ENCODE measurements around the gene IQCE. TPM values are rescaled to one million over a fixed set of nuclear protein-coding genes. Genes with fewer than 3 reads are reported as not detected.
A peak's percentile ranks its signal among the peaks of the same experiment; 100 is the strongest.

The IQCE gene
- total RNA-seq, 1 donor from 2014 or later: 17.0 TPM

DNA sequence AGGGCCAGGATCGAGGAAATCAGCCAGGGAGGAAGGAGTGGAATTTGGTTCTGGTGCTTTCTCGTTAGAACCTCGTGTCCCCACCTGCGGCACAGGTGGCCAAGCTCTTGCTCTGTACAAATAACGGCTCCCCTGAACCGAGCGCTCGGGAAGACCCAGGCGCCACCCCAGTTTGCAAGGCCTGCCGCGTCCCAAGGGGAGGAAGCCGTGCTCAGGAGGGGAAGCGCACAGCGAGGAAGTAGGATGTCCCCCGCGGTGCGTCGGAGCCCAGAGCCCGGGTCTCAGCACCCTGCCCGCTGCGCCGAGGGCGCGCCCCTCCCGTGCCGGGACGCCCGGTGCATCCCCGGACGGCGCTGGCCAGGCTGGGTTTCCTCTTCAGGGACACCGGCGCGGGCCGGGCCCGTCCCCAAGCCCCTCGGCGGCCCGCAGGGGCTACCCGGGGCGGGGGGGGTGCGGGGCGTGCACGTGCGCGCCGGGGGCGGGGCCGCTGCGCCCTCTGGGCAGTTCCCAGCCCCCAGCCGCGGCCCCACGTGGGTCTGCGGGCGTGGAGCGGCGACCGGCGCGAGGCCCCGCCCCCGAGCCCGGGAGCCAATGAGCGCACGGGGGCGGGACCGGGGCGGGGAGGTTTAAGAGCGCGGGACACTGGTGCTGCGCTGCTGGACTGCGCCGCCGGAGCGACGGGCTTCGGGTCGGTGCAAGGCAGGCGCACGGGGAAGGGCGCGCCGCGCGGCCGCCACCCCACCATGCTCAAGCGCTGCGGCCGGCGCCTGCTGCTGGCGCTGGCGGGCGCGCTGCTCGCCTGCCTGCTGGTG is 39.5 kb upstream of the IQCE start, which contains the start of gene LFNG:
LFNG (plus strand) TSS at position 656 of the 812 bp plus-strand sequence; CDS start at position 744, 88 bp downstream.
- TF ChIP-seq, protein P1, sequence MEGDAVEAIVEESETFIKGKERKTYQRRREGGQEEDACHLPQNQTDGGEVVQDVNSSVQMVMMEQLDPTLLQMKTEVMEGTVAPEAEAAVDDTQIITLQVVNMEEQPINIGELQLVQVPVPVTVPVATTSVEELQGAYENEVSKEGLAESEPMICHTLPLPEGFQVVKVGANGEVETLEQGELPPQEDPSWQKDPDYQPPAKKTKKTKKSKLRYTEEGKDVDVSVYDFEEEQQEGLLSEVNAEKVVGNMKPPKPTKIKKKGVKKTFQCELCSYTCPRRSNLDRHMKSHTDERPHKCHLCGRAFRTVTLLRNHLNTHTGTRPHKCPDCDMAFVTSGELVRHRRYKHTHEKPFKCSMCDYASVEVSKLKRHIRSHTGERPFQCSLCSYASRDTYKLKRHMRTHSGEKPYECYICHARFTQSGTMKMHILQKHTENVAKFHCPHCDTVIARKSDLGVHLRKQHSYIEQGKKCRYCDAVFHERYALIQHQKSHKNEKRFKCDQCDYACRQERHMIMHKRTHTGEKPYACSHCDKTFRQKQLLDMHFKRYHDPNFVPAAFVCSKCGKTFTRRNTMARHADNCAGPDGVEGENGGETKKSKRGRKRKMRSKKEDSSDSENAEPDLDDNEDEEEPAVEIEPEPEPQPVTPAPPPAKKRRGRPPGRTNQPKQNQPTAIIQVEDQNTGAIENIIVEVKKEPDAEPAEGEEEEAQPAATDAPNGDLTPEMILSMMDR (IDR thresholded peaks at IDR 0.05): no peak
- Mint-ChIP-seq H3K27me3 (ENCODE audit: unreplicated experiment) (no peaks in the 10 kb centered on the region), H3K27ac (ENCODE audit: unreplicated experiment) (no peak within 1 kb of the TSS), H3K4me1 (ENCODE audit: unreplicated experiment) (peaks cover 70% of the 10 kb centered on the region), H3K9me3 (ENCODE audit: unreplicated experiment) (no peaks in the 10 kb centered on the region), H3K4me3 (ENCODE audit: unreplicated experiment) (peak within 1 kb of the TSS; percentile 83), H3K36me3 (ENCODE audit: unreplicated experiment) (no peaks in the 10 kb centered on the region)
- peak; percentile 93 for DNase-seq (ENCODE audit: extremely low spot score, unreplicated experiment)

DNA sequence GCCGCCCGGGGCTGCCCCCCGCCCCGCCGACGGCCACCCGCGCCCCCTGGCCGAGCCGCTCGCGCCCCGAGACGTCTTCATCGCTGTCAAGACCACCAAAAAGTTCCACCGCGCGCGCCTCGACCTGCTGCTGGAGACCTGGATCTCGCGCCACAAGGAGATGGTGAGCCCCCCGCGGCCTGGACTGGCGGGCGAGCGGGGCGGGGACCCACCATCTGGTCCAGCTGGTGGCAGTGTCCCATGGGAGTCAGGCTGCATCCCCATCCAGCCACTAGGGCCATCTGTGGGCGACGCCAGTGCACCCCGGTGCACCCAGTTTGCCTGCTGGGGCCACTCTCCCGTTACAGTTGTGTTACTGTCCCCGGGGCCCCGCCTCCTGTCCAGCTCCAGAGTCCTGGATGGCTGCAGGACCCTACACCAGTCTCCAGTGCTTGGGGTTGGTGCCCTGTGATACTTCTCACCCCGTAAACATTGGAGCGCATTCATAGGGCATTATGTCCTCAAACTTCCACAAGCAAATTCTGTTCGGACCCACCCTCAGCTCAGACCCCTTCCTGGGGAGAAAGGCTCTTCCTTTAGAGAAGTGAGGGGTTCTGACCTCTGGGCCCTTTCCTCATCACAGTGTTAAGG is 38.5 kb upstream of the IQCE start:
- DNase-seq (ENCODE audit: extremely low spot score, unreplicated experiment): no peak
- TF ChIP-seq, protein P1 (IDR thresholded peaks at IDR 0.05): no peak
- Mint-ChIP-seq H3K36me3 (ENCODE audit: unreplicated experiment) (no peaks in the 10 kb centered on the region), H3K27me3 (ENCODE audit: unreplicated experiment) (no peaks in the 10 kb centered on the region), H3K4me3 (ENCODE audit: unreplicated experiment) (peak overlapping the region; percentile 83), H3K4me1 (ENCODE audit: unreplicated experiment) (peaks cover 72% of the 10 kb centered on the region), H3K27ac (ENCODE audit: unreplicated experiment) (no peak overlapping the region), H3K9me3 (ENCODE audit: unreplicated experiment) (no peaks in the 10 kb centered on the region)

DNA sequence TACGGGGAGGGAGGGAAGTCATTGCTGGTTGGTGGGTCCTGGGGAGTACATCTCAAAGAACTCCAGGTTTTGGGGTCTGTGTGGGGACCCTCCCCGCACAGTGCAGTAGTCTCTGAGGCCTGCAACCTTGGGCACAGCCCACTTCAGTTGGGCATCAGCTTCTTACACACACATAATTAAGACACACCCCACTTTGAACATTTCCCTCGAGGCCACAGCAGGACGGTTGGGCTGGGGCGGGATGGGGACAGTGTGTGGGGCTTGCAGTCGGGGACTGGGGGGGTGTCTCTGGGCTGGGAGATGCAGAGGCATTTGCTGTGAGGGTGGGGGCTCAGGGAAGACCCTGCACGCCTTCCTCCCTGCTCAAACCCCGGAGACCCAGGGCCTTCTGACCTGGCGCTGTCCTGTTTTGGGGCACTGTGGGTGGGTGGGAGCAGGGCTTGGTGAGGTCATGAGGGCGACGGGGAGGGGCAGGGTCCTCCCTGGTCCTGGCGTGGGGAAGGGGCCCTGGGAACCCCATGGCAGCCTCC is 38.0 kb upstream of the IQCE start:
- Mint-ChIP-seq H3K36me3 (ENCODE audit: unreplicated experiment) (peaks cover 1% of the 10 kb centered on the region), H3K4me1 (ENCODE audit: unreplicated experiment) (peaks cover 71% of the 10 kb centered on the region), H3K27me3 (ENCODE audit: unreplicated experiment) (no peaks in the 10 kb centered on the region), H3K4me3 (ENCODE audit: unreplicated experiment) (peak overlapping the region; percentile 83), H3K27ac (ENCODE audit: unreplicated experiment) (no peak overlapping the region), H3K9me3 (ENCODE audit: unreplicated experiment) (no peaks in the 10 kb centered on the region)
- TF ChIP-seq, protein P1 (IDR thresholded peaks at IDR 0.05): no peak
- DNase-seq (ENCODE audit: extremely low spot score, unreplicated experiment): no peak

DNA sequence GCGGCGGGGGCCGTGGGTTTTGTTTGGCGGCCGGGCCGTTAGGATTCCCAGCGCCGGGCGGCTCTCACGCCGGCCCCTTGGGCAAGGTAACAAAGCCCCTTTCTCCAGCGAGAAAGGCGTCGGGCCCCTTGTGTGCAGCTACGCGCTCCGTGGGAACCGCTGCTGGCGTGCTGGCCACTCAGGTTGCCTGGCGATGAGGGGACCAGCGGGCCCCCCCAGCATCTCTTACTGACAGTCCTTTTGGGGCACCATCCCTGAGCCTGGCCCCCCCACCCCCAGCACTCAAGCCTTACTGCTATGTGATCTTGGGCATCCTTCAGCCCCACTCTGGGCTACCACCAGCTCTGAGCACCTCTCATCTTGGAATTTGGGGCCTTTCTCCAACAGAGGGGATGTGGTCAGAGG is 37.4 kb upstream of the IQCE start:
- Mint-ChIP-seq H3K27me3 (ENCODE audit: unreplicated experiment) (no peaks in the 10 kb centered on the region), H3K36me3 (ENCODE audit: unreplicated experiment) (peaks cover 4% of the 10 kb centered on the region), H3K27ac (ENCODE audit: unreplicated experiment) (no peak overlapping the region), H3K9me3 (ENCODE audit: unreplicated experiment) (no peaks in the 10 kb centered on the region), H3K4me3 (ENCODE audit: unreplicated experiment) (peak overlapping the region; percentile 69), H3K4me1 (ENCODE audit: unreplicated experiment) (peaks cover 70% of the 10 kb centered on the region)
- no peak for DNase-seq (ENCODE audit: extremely low spot score, unreplicated experiment)
- TF ChIP-seq, protein P1 (IDR thresholded peaks at IDR 0.05): no peak
